Trophoblast cell (in vitro differentiated cells and primary cell): Measurements from ENCODE around the gene DGKB.

Source experiments
- DNase-seq, 2 donors: peaks; one replicate each; pipeline ENCODE4 v3.0.0-alpha.2; 2016
- H2AFZ ChIP-seq: 2 replicates; pipeline ENCODE4 v1.6.1; 2013; ENCODE audit warnings: low read length, moderate library complexity, mild to moderate bottlenecking; ENCODE audit not compliant: insufficient read depth, poor library complexity
- H2AK5ac ChIP-seq: 2 replicates; pipeline ENCODE4 v1.6.1; 2013; ENCODE audit warnings: mild to moderate bottlenecking, low read length
- H2BK120ac ChIP-seq: 2 replicates; pipeline ENCODE4 v1.6.1; 2013; ENCODE audit warnings: low read length, mild to moderate bottlenecking, moderate library complexity; ENCODE audit not compliant: insufficient read depth, poor library complexity
- H2BK12ac ChIP-seq: 2 replicates; pipeline ENCODE4 v1.6.1; 2013; ENCODE audit warnings: mild to moderate bottlenecking, low read length, moderate library complexity
- H2BK5ac ChIP-seq: 2 replicates; pipeline ENCODE4 v1.6.1; 2013; ENCODE audit warnings: low read length, low read depth, moderate library complexity, mild to moderate bottlenecking; ENCODE audit not compliant: poor library complexity
- H3K14ac ChIP-seq: 2 replicates; pipeline ENCODE4 v1.6.1; 2013; ENCODE audit warnings: mild to moderate bottlenecking, low read length
- H3K18ac ChIP-seq: 2 replicates; pipeline ENCODE4 v1.6.1; 2013; ENCODE audit warnings: mild to moderate bottlenecking, low read length
- H3K23ac ChIP-seq: 2 replicates; pipeline ENCODE4 v1.6.1; 2013; ENCODE audit warnings: low read length
- H3K27ac ChIP-seq: 2 replicates; pipeline ENCODE4 v1.5.1; 2013; ENCODE audit warnings: low read depth, mild to moderate bottlenecking, inconsistent platforms, low read length, moderate library complexity
- H3K27me3 ChIP-seq: 2 replicates; pipeline ENCODE4 v1.6.1; 2013; ENCODE audit warnings: inconsistent platforms, mild to moderate bottlenecking, low read length, moderate library complexity; ENCODE audit not compliant: insufficient read depth
- H3K36me3 ChIP-seq, 2 experiments: 1 replicate in 1 of 2; 2 replicates in 1 of 2; pipeline ENCODE4 v1.6.1; 2013; ENCODE audit warnings: low read length in 2 of 2, mild to moderate bottlenecking in 2 of 2, moderate library complexity in 1 of 2; ENCODE audit not compliant: insufficient read depth in 2 of 2, control insufficient read depth in 1 of 2
- H3K4ac ChIP-seq: 2 replicates; pipeline ENCODE4 v1.6.1; 2013; ENCODE audit warnings: low read depth, mild to moderate bottlenecking, low read length, moderate library complexity
- H3K4me1 ChIP-seq, 2 experiments: 1 replicate in 1 of 2; 2 replicates in 1 of 2; pipeline ENCODE4 v1.6.1; 2013; ENCODE audit warnings: low read length in 2 of 2, mild to moderate bottlenecking in 2 of 2, moderate library complexity in 1 of 2; ENCODE audit not compliant: insufficient read depth in 2 of 2, control insufficient read depth in 1 of 2
- H3K4me2 ChIP-seq: 2 replicates; pipeline ENCODE4 v1.6.1; 2013; ENCODE audit warnings: inconsistent platforms, mild to moderate bottlenecking, low read length, moderate library complexity
- H3K4me3 ChIP-seq: 2 replicates; pipeline ENCODE4 v1.5.1; 2013; ENCODE audit warnings: mild to moderate bottlenecking, low read depth, low read length, inconsistent platforms
- H3K79me1 ChIP-seq: one replicate; pipeline ENCODE4 v1.6.1; 2013; ENCODE audit warnings: low read length
- H3K79me2 ChIP-seq: 2 replicates; pipeline ENCODE4 v1.6.1; 2013; ENCODE audit warnings: low read length, mild to moderate bottlenecking; ENCODE audit not compliant: control insufficient read depth, insufficient read depth, poor library complexity
- H3K9ac ChIP-seq: 2 replicates; pipeline ENCODE4 v1.6.1; 2013; ENCODE audit warnings: mild to moderate bottlenecking, low read length
- H3K9me3 ChIP-seq: 2 replicates; pipeline ENCODE4 v1.6.1; 2013; ENCODE audit warnings: low read depth, mild to moderate bottlenecking, control low read depth, inconsistent platforms, low read length; ENCODE audit not compliant: insufficient read depth
- H4K12ac ChIP-seq: 2 replicates; pipeline ENCODE4 v1.6.1; 2013; ENCODE audit warnings: low read depth, mild to moderate bottlenecking, low read length, moderate library complexity
- H4K8ac ChIP-seq: 2 replicates; pipeline ENCODE4 v1.6.1; 2013; ENCODE audit warnings: low read depth, mild to moderate bottlenecking, low read length, moderate library complexity
- H4K91ac ChIP-seq: one replicate; pipeline ENCODE4 v1.6.1; 2013; ENCODE audit warnings: low read depth, mild to moderate bottlenecking, low read length, moderate library complexity
- WGBS: extraction: QIAGEN DNeasy Blood & Tissue Kit; methylation state at CpG from one replicate; pipeline ENCODE4 v1.1.7; 2013; ENCODE audit warnings: missing lambda C conversion rate; ENCODE audit not compliant: insufficient read length, insufficient coverage; ENCODE audit errors: extremely low coverage; 5-methylcytosine and 5-hydroxymethylcytosine counted together

Gene DGKB

DNA sequence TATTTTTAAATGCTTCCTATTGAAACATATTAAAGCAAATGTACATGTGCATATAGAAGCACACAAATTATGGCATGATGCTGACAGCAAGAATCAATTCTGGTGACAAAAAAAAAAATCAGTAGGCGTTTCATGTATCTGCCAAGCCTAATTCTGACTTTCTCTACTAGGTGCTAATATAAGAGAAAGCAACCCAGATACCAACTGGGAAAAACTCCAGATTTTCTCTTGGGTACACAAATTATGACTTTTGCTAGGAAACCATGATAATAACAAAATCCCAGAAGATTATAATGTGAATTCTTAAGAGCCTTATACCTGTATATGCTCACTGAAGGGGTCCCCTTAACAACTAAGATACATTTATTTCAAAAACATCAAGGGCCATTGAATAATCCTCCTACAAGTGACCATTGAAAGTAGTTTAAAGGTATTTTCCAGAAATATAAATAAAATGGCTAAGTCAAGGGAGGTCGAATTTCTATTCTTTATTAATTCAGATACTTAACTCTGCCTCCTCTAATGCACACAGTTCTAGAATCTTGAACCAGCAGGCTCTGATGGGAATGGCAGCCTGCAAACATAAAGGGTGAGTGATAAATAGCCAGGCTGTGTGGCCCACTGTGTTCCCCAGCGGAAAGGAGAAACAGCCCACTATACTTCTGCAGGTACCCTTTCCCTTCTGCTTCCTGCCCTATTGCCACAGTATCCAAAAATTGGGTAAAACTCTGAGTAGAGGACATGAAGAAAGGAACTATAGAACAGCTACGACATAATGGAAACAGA, 84.5 kb downstream of the DGKB start:
- no peak overlapping the region for H3K4ac ChIP-seq
- H2AK5ac ChIP-seq = no peak overlapping the region
- H2AFZ ChIP-seq = no peak overlapping the region
- H3K27me3 ChIP-seq = no peaks in the 10 kb centered on the region
- H2BK120ac ChIP-seq = no peak overlapping the region
- H3K4me1 ChIP-seq = no peaks in the 10 kb centered on the region
- no peak for DNase-seq
- no CpG with 5 or more reads among the region's 4 CpGs for WGBS
- no peaks in the 10 kb centered on the region for H3K79me2 ChIP-seq
- no peak overlapping the region for H3K27ac ChIP-seq
- no peaks in the 10 kb centered on the region for H3K9me3 ChIP-seq
- H3K36me3 ChIP-seq = no peaks in the 10 kb centered on the region
- H4K91ac ChIP-seq = no peak overlapping the region
- H3K4me3 ChIP-seq = no peak overlapping the region
- no peak overlapping the region for H3K14ac ChIP-seq
- H2BK12ac ChIP-seq = no peak overlapping the region
- H3K9ac ChIP-seq = no peak overlapping the region
- no peak overlapping the region for H3K23ac ChIP-seq
- no peak overlapping the region for H3K18ac ChIP-seq
- H2BK5ac ChIP-seq = no peak overlapping the region
- H3K4me2 ChIP-seq = no peak overlapping the region
- H4K8ac ChIP-seq = no peak overlapping the region
- H4K12ac ChIP-seq = no peak overlapping the region
- H3K79me1 ChIP-seq = no peaks in the 10 kb centered on the region

DNA sequence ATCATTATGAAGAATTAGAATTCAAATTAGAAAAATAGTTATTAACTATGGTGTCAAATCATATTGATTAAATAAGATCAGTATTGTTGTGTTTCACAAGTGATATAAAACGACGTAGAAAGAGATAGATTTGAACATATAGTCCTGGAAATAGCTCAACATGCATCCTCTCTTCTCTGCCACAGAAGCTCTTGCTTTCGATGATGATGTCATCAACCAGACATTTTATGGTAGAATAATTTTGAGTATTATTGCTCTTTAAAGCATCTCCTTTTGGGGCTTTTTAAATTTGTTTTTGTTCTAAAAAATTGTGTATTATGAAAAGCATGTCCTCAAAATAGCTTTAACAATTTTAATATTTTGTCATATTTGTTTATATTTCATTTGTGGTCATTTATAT, 95.0 kb downstream of the DGKB start:
- Histone ChIP-seq H3K79me1 (no peaks in the 10 kb centered on the region), H3K4me2 (no peak overlapping the region), H3K23ac (no peak overlapping the region), H3K79me2 (no peaks in the 10 kb centered on the region), H2AFZ (no peak overlapping the region), H4K8ac (no peak overlapping the region), H3K27me3 (no peaks in the 10 kb centered on the region), H3K4me3 (no peak overlapping the region), H2BK12ac (no peak overlapping the region), H3K4me1 (no peaks in the 10 kb centered on the region), H3K9ac (no peak overlapping the region), H4K12ac (no peak overlapping the region), H4K91ac (no peak overlapping the region), H3K36me3 (no peaks in the 10 kb centered on the region), H3K9me3 (no peaks in the 10 kb centered on the region), H2BK120ac (no peak overlapping the region), H3K14ac (no peak overlapping the region), H3K27ac (no peak overlapping the region), H2AK5ac (no peak overlapping the region), H3K18ac (no peak overlapping the region), H2BK5ac (no peak overlapping the region), H3K4ac (no peak overlapping the region)
- WGBS = no CpG with 5 or more reads among the region's 3 CpGs
- DNase-seq = no peak

DNA sequence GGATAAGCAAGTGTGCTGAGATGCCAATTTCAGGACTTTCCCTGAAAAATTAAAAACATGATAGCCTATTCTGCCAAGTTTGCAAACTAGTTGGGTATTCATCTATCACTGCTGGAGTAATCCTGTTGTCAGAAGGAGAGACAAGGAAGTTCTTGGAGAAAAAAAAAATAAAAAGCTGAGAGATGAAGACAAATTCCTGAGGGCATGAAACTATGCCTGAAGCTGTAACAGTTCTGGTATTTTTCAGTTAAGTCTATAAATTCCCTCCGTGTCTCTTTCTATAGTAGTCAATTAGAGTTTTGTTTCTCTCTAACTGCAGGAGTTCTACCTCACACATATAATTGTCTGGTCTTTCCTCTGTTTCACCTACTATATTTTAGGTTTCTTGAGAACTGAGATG, 95.7 kb downstream of the DGKB start:
- peak in 1 of 2 donors; percentile 4 for DNase-seq
- Histone ChIP-seq H2BK5ac (no peak overlapping the region), H2BK12ac (no peak overlapping the region), H3K4me2 (no peak overlapping the region), H3K18ac (no peak overlapping the region), H3K79me2 (no peaks in the 10 kb centered on the region), H3K4me3 (no peak overlapping the region), H4K8ac (no peak overlapping the region), H3K36me3 (no peaks in the 10 kb centered on the region), H2BK120ac (no peak overlapping the region), H3K4ac (no peak overlapping the region), H3K9me3 (no peaks in the 10 kb centered on the region), H2AFZ (no peak overlapping the region), H3K14ac (no peak overlapping the region), H3K79me1 (no peaks in the 10 kb centered on the region), H3K27me3 (no peaks in the 10 kb centered on the region), H3K23ac (no peak overlapping the region), H4K91ac (no peak overlapping the region), H3K27ac (no peak overlapping the region), H4K12ac (no peak overlapping the region), H3K4me1 (no peaks in the 10 kb centered on the region), H2AK5ac (no peak overlapping the region), H3K9ac (no peak overlapping the region)
- WGBS = no CpG with 5 or more reads among the region's 1 CpG

DNA sequence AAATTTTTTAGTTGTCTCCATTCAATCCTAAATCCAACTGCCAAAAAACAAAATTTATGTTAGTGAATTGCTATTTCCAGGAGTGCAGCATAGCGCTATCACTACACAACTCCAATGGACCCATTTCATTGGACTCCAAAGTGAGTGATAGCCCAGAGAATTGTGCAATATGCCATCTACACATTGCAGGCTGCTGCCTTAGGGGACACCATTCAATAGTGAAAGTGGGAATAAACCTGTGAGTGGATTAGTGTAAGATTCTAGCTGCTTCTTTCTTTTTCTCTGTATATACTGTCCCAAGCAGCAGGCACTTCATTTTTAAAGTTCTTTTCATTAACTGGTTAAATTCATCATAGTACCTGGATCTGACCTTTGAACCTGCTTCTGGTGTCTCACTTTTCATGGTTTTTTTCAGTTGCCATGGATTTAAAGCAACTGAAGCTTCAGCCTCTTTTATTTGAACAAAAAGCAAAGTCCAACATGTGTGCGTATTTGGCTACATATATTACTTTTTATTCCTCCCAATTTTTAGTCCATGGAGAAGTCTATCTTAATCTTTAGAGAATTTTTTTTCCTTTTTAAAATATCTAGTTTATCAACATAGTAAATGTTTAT, 97.3 kb downstream of the DGKB start:
- no peak overlapping the region for H3K14ac ChIP-seq
- H2AK5ac ChIP-seq = no peak overlapping the region
- H3K23ac ChIP-seq = no peak overlapping the region
- no CpG with 5 or more reads among the region's 2 CpGs for WGBS
- DNase-seq = no peak
- no peaks in the 10 kb centered on the region for H3K36me3 ChIP-seq
- no peak overlapping the region for H3K27ac ChIP-seq
- no peaks in the 10 kb centered on the region for H3K27me3 ChIP-seq
- H4K12ac ChIP-seq = no peak overlapping the region
- H3K9ac ChIP-seq = no peak overlapping the region
- no peaks in the 10 kb centered on the region for H3K9me3 ChIP-seq
- H2AFZ ChIP-seq = no peak overlapping the region
- H4K91ac ChIP-seq = no peak overlapping the region
- no peak overlapping the region for H2BK120ac ChIP-seq
- H3K4me3 ChIP-seq = no peak overlapping the region
- no peak overlapping the region for H3K4ac ChIP-seq
- no peak overlapping the region for H4K8ac ChIP-seq
- H3K4me2 ChIP-seq = no peak overlapping the region
- H3K79me2 ChIP-seq = no peaks in the 10 kb centered on the region
- H2BK5ac ChIP-seq = no peak overlapping the region
- no peak overlapping the region for H2BK12ac ChIP-seq
- no peaks in the 10 kb centered on the region for H3K4me1 ChIP-seq
- H3K79me1 ChIP-seq = no peaks in the 10 kb centered on the region
- no peak overlapping the region for H3K18ac ChIP-seq
